Loucy (cell line): ENCODE measurements around the gene IQCE.

Experiments used
- EZH2phosphoT487 ChIP-seq: fragments of 200-600 bp; IDR thresholded peaks from 2 replicates; pipeline ENCODE4 v1.6.1; 2018; ENCODE audit warnings: antibody characterized with exemption, mild to moderate bottlenecking, moderate library complexity, borderline replicate concordance
- TF ChIP-seq, protein P1 (sequence below): fragments of 200-600 bp; sonication (generic); conservative IDR thresholded peaks from 2 replicates; pipeline ENCODE4 v1.5.1; 2014; ENCODE audit warnings: mild to moderate bottlenecking, antibody characterized with exemption, low read length

DNA sequence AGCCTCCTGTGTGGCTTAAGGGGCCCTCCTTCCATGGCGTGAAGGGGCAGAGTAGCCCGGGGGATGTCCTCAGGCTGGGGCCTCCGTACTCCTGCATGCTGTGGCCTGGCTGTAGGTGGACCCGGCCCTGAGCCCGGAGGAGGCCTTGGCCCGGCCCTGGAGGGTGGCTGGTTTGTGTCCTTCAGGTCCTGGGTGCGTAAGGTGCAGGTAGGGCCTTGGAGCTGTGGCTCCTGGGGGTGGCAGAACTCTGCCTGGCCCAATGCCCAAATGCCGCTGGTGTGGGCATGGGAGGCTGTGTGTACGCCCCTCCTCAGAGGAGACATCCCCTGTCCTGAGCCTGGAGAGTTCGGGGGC, 102.3 kb downstream of the IQCE start:
- no peak for TF ChIP-seq EZH2phosphoT487
- TF ChIP-seq, protein P1, sequence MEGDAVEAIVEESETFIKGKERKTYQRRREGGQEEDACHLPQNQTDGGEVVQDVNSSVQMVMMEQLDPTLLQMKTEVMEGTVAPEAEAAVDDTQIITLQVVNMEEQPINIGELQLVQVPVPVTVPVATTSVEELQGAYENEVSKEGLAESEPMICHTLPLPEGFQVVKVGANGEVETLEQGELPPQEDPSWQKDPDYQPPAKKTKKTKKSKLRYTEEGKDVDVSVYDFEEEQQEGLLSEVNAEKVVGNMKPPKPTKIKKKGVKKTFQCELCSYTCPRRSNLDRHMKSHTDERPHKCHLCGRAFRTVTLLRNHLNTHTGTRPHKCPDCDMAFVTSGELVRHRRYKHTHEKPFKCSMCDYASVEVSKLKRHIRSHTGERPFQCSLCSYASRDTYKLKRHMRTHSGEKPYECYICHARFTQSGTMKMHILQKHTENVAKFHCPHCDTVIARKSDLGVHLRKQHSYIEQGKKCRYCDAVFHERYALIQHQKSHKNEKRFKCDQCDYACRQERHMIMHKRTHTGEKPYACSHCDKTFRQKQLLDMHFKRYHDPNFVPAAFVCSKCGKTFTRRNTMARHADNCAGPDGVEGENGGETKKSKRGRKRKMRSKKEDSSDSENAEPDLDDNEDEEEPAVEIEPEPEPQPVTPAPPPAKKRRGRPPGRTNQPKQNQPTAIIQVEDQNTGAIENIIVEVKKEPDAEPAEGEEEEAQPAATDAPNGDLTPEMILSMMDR = no peak
